B cell (primary cell): ENCODE results near the gene EML6. TPM values are rescaled to one million over a fixed set of nuclear protein-coding genes. Genes with fewer than 3 reads are reported as not detected.

Experiments used
- ATAC-seq: fragments of 200-7000 bp; cut with Tn5 transposase; one replicate; pipeline ENCODE4 v1.10.0; 2021; ENCODE audit warnings: low read depth, mild to moderate bottlenecking, moderate number of reproducible peaks, moderate library complexity
- CTCF ChIA-PET: fragments of 350-600 bp; sonication (Branson Sonifier 250); formaldehyde crosslinking; loops from one replicate; lab custom pipeline; 2021; ENCODE audit warnings: antibody characterized with exemption, inconsistent platforms; lab: Charles Lee
- POLR2A ChIA-PET: fragments of 350-600 bp; sonication (Branson Sonifier 250); formaldehyde crosslinking; loops from one replicate; lab custom pipeline; 2021; ENCODE audit warnings: antibody characterized with exemption; lab: Charles Lee
- DNase-seq: peaks from one replicate; pipeline ENCODE4 v3.0.0; 2013
- H2AFZ ChIP-seq: 2 replicates; pipeline ENCODE4 v1.6.1; 2012; ENCODE audit warnings: mild to moderate bottlenecking, low read depth, low read length; ENCODE audit not compliant: insufficient read depth, poor library complexity, severe bottlenecking
- H3K27ac ChIP-seq, 2 donors: 1 replicate in 1 of 2; 2 replicates in 1 of 2; pipeline ENCODE4 v1.5.1; 2012 to 2013; ENCODE audit warnings: low read length in 2 of 2, mild to moderate bottlenecking in 2 of 2, moderate library complexity in 1 of 2
- H3K27me3 ChIP-seq, 4 experiments: fragments of 200-600 bp in 1 of 4; sonication (generic) in 1 of 4; replicated peaks in 1 of 4; 1 replicate in 2 of 4; 2 replicates in 2 of 4; pipeline versions ENCODE4 v1.6.1 to v1.7.0; 2013 to 2016; ENCODE audit warnings: low read length in 3 of 4, mild to moderate bottlenecking in 2 of 4, mixed read lengths in 1 of 4, moderate library complexity in 1 of 4; ENCODE audit not compliant: insufficient read depth in 4 of 4, control insufficient read depth in 3 of 4; ENCODE audit errors: control extremely low read depth in 1 of 4
- H3K36me3 ChIP-seq, 2 experiments: replicated peaks in 1 of 2; 1 replicate in 1 of 2; 2 replicates in 1 of 2; pipeline versions ENCODE4 v1.6.1 to v1.7.1; 2013; ENCODE audit warnings: low read length in 1 of 2; ENCODE audit not compliant: insufficient read depth in 2 of 2, control insufficient read depth in 1 of 2; ENCODE audit errors: control extremely low read depth in 1 of 2, extremely low read depth in 1 of 2
- H3K4me1 ChIP-seq, 2 donors: fragments of 200-600 bp in 1 of 2; sonication (generic) in 1 of 2; 1 replicate in 1 of 2; 2 replicates in 1 of 2; pipeline versions ENCODE4 v1.5.1 to v1.6.1; 2013 to 2017; ENCODE audit warnings: low read length in 2 of 2; ENCODE audit not compliant: control insufficient read depth in 2 of 2, insufficient read depth in 2 of 2
- H3K4me2 ChIP-seq: replicated peaks from 2 replicates; pipeline ENCODE3; 2012; ENCODE audit warnings: mild to moderate bottlenecking, low read depth, low read length; ENCODE audit not compliant: poor library complexity, severe bottlenecking
- H3K4me3 ChIP-seq, 5 experiments: fragments of 200-600 bp in 1 of 5; sonication (generic) in 1 of 5; 1 replicate in 3 of 5; 2 replicates in 2 of 5; pipeline versions ENCODE4 v1.5.1 to v1.7.0; 2011 to 2016; ENCODE audit warnings: low read length in 4 of 5, mild to moderate bottlenecking in 4 of 5, low read depth in 2 of 5, control low read depth in 1 of 5, moderate library complexity in 1 of 5; ENCODE audit not compliant: insufficient read depth in 1 of 5; ENCODE audit errors: control extremely low read depth in 1 of 5, extremely low read depth in 1 of 5
- H3K79me2 ChIP-seq: fragments of 200-600 bp; sonication (generic); one replicate; pipeline ENCODE4 v1.6.0; 2016; ENCODE audit warnings: low read length; ENCODE audit not compliant: control insufficient read depth, insufficient read depth
- H3K9ac ChIP-seq: fragments of 200-600 bp; sonication (generic); 2 replicates; pipeline ENCODE4 v1.6.1; 2017; ENCODE audit warnings: mild to moderate bottlenecking, low read length, moderate library complexity
- H3K9me3 ChIP-seq, 3 donors: one replicate each; pipeline versions ENCODE4 v1.6.1 to v1.7.1; 2013; ENCODE audit warnings: low read length in 2 of 3; ENCODE audit not compliant: control insufficient read depth in 2 of 3, insufficient read depth in 1 of 3; ENCODE audit errors: control extremely low read depth in 1 of 3
- H4K20me1 ChIP-seq: 2 replicates; pipeline ENCODE4 v1.6.0; 2012; ENCODE audit warnings: mild to moderate bottlenecking, low read length; ENCODE audit not compliant: insufficient read depth, control insufficient read depth, poor library complexity, severe bottlenecking
- H3K27ac Mint-ChIP-seq: one replicate; pipeline ENCODE4 v1.8.0; 2021; ENCODE audit warnings: mixed read lengths
- H3K27me3 Mint-ChIP-seq: one replicate; pipeline ENCODE4 v1.8.0; 2021; ENCODE audit warnings: mixed read lengths
- H3K4me1 Mint-ChIP-seq: one replicate; pipeline ENCODE4 v1.8.0; 2021; ENCODE audit warnings: mixed read lengths
- H3K4me3 Mint-ChIP-seq: one replicate; pipeline ENCODE4 v1.8.0; 2021; ENCODE audit warnings: mixed read lengths
- H3K9me3 Mint-ChIP-seq: one replicate; pipeline ENCODE4 v1.8.0; 2022; ENCODE audit warnings: mixed read lengths; ENCODE audit not compliant: insufficient read depth
- CTCF ChIP-seq: fragments of 200-600 bp; IDR thresholded peaks from one replicate; pipeline ENCODE4 v1.8.0; 2022; ENCODE audit warnings: antibody characterized with exemption, mild to moderate bottlenecking
- EZH2 ChIP-seq: IDR thresholded peaks from 2 replicates; pipeline ENCODE4 v1.6.1; 2012; ENCODE audit warnings: borderline replicate concordance, low read depth, mild to moderate bottlenecking, moderate library complexity, low read length; ENCODE audit not compliant: insufficient read depth, poor library complexity, severe bottlenecking
- WGBS: methylation state at CpG from one replicate; pipeline ENCODE4 v1.1.5; 2013; ENCODE audit warnings: missing lambda C conversion rate; ENCODE audit not compliant: insufficient coverage; 5-methylcytosine and 5-hydroxymethylcytosine counted together
- intact Hi-C: fragments of 100-400 bp; cut with micrococcal nuclease; formaldehyde crosslinking; loops from one replicate; pipeline ENCODE4 v1.10.0; 2022
- polyA plus RNA-seq: library from polyadenylated mRNA; depleted of rRNA; stranded (reverse); fragments of >200 nt; gene quantifications from 2 replicates; pipeline ENCODE4 v1.2.3, GENCODE V29; 2012
- total RNA-seq, 2 donors: library from RNA; stranded (reverse); fragments of 120-200 nt in 1 of 2; gene quantifications; 1 replicate in 1 of 2; 2 replicates in 1 of 2; pipeline versions ENCODE4 v1.2.3 to v1.2.4, GENCODE V29; 2013 to 2022

The EML6 gene
- total and polyA plus RNA-seq, 2 donors (not counting 1 experiment from before 2014, with no cell fraction given), result 42.5 to 53.7 TPM

- Histone ChIP-seq H2AFZ (peak overlapping the region; percentile 88), H3K4me1 (peaks cover 14 to 15% of the 10 kb centered on the region in 2 donors), H3K9me3 (peaks cover 0 to 13% (median 0%) of the 10 kb centered on the region in 3 donors), H3K36me3 (no peaks in the 10 kb centered on the region), H3K27ac (no peak overlapping the region), H3K79me2 (no peaks in the 10 kb centered on the region), H3K4me3 (peak overlapping the region in 4 of 5 experiments; percentile 42 to 65 (median 49)), H3K27me3 (peaks cover 0 to 22% (median 12%) of the 10 kb centered on the region in 4 experiments), H3K4me2 (peak overlapping the region; percentile 91), H3K9ac (peak overlapping the region; percentile 67), H4K20me1 (no peaks in the 10 kb centered on the region)
- 5% methylated on average over 18 of the region's 18 CpGs for WGBS
- H3K4me1 Mint-ChIP-seq, result peaks cover 13% of the 10 kb centered on the region
- DNase-seq (peak; percentile 39), ATAC-seq (peak; percentile 56)
- no peak for TF ChIP-seq EZH2
- no peak for TF ChIP-seq CTCF
- ChIA-PET POLR2A (interaction anchor here (1.0 to 1.1 kb wide), 2 partner anchors 13 to 14 kb away, joined by 3 to 4 read pairs; partner anchors contain the start of gene EML6), CTCF (interaction anchor here (1.0 to 11.4 kb wide), 8 partner anchors 13 to 602 kb away, joined by 3 to 294 read pairs (median 12); no protein-coding TSS in a partner anchor)
- no peak overlapping the region for H3K27ac Mint-ChIP-seq
- intact Hi-C loops, result loop anchor here (1.0 to 10.0 kb wide), 2 partner anchors 129 to 775 kb away; no protein-coding TSS in a partner anchor
- H3K27me3 Mint-ChIP-seq, result peaks cover 12% of the 10 kb centered on the region
- peak overlapping the region; percentile 85 for H3K4me3 Mint-ChIP-seq
- no peaks in the 10 kb centered on the region for H3K9me3 Mint-ChIP-seq
These were observed 14.1 kb upstream of the EML6 start for GRCh38 chr2:54709336-54709809.

GRCh38 chr2:54710216-54710615 lies 13.2 kb upstream of the EML6 start:
- CTCF ChIA-PET, result interaction anchor here (2.3 to 11.4 kb wide), 4 partner anchors 48 to 603 kb away, joined by 11 to 294 read pairs (median 160); no protein-coding TSS in a partner anchor
- Histone ChIP-seq H3K4me3 (no peak overlapping the region), H3K4me1 (peaks cover 14 to 15% of the 10 kb centered on the region in 2 donors), H3K27ac (no peak overlapping the region), H3K9me3 (peaks cover 0 to 13% (median 0%) of the 10 kb centered on the region in 3 donors), H4K20me1 (no peaks in the 10 kb centered on the region), H3K36me3 (no peaks in the 10 kb centered on the region), H3K79me2 (no peaks in the 10 kb centered on the region), H3K9ac (no peak overlapping the region), H2AFZ (no peak overlapping the region), H3K27me3 (peaks cover 0 to 22% (median 12%) of the 10 kb centered on the region in 4 experiments), H3K4me2 (no peak overlapping the region)
- no peak for DNase-seq
- 98% methylated on average over 8 of the region's 10 CpGs for WGBS
- TF ChIP-seq CTCF (no peak), EZH2 (no peak)
- no peaks in the 10 kb centered on the region for H3K9me3 Mint-ChIP-seq
- H3K27ac Mint-ChIP-seq, result no peak overlapping the region
- intact Hi-C loops, result no loop called here
- POLR2A ChIA-PET, result interaction anchor here (1.1 kb wide), 1 partner anchor 13 kb away, joined by 4 read pairs; the partner anchor contains the start of gene EML6
- no peak for ATAC-seq
- peaks cover 13% of the 10 kb centered on the region for H3K4me1 Mint-ChIP-seq
- H3K27me3 Mint-ChIP-seq, result peaks cover 12% of the 10 kb centered on the region
- H3K4me3 Mint-ChIP-seq, result peak overlapping the region; percentile 80
